GM21576 (cell line): ENCODE data around the gene CGB7.
"Not testable (repeated sequence)": the region's sequence is repeated elsewhere in the genome, so short reads cannot be mapped to it uniquely, and the experiment has no call there.

Source experiments
- ATAC-seq: cut with Tn5 transposase; IDR thresholded peaks from one replicate; pipeline ENCODE4 v1.9.1; 2021; ENCODE audit warnings: mild to moderate bottlenecking, moderate library complexity; ENCODE audit not compliant: unreplicated experiment

Gene CGB7

GRCh38 chr19:49057636-49058234 lies at the start of gene CGB7:
Gene CGB7 (minus strand): TSS chr19:49057749. CDS start chr19:49055375, 2,374 bp downstream.
- no peak for ATAC-seq

- no peak for ATAC-seq
Observed at GRCh38 chr19:49106648-49107135, 49.1 kb upstream of the CGB7 start.

GRCh38 chr19:49104229-49104864 lies 46.8 kb upstream of the CGB7 start:
- no peak for ATAC-seq

- ATAC-seq, result no peak
Observed at GRCh38 chr19:49103331-49104085, 46.0 kb upstream of the CGB7 start.

GRCh38 chr19:49102303-49102702 lies 44.8 kb upstream of the CGB7 start:
- ATAC-seq, result no peak

GRCh38 chr19:49101160-49101559 lies 43.6 kb upstream of the CGB7 start:
- ATAC-seq, result no peak

GRCh38 chr19:49098795-49099194 lies 41.2 kb upstream of the CGB7 start:
- no peak for ATAC-seq

GRCh38 chr19:49097453-49098288 lies 40.1 kb upstream of the CGB7 start:
- ATAC-seq, result no peak

GRCh38 chr19:49094505-49095482 lies 37.2 kb upstream of the CGB7 start:
- ATAC-seq, result no peak

- no peak for ATAC-seq
Observed at GRCh38 chr19:49092686-49093085, 35.1 kb upstream of the CGB7 start.

- ATAC-seq, result no peak
Observed at GRCh38 chr19:49091391-49092038, 34.0 kb upstream of the CGB7 start.

- no peak for ATAC-seq
Observed at GRCh38 chr19:49086296-49086695, 28.7 kb upstream of the CGB7 start.

GRCh38 chr19:49085868-49086232 lies 28.3 kb upstream of the CGB7 start:
- ATAC-seq, result no peak

GRCh38 chr19:49085020-49085867 lies 27.7 kb upstream of the CGB7 start, which contains the start of gene SNRNP70:
Gene SNRNP70 (plus strand): TSS chr19:49085451. CDS start chr19:49086415, 964 bp downstream.
- ATAC-seq, result peak; percentile 81

- ATAC-seq, result no peak
Observed at GRCh38 chr19:49084206-49085019, 26.9 kb upstream of the CGB7 start.

GRCh38 chr19:49081273-49081672 lies 23.7 kb upstream of the CGB7 start:
- ATAC-seq, result no peak

- ATAC-seq, result no peak
Observed at GRCh38 chr19:49080392-49080791, 22.8 kb upstream of the CGB7 start.

- not testable (repeated sequence) for ATAC-seq
Observed at GRCh38 chr19:49074869-49075268, 17.3 kb upstream of the CGB7 start.
